Measurements from ENCODE around the gene CSMD2. TPM values are rescaled to one million over a fixed set of nuclear protein-coding genes. Genes with fewer than 3 reads are reported as not detected.

The CSMD2 gene
- total and polyA plus RNA-seq, 2 donors from 2014 or later: 0.47 TPM; not detected in 1

DNA sequence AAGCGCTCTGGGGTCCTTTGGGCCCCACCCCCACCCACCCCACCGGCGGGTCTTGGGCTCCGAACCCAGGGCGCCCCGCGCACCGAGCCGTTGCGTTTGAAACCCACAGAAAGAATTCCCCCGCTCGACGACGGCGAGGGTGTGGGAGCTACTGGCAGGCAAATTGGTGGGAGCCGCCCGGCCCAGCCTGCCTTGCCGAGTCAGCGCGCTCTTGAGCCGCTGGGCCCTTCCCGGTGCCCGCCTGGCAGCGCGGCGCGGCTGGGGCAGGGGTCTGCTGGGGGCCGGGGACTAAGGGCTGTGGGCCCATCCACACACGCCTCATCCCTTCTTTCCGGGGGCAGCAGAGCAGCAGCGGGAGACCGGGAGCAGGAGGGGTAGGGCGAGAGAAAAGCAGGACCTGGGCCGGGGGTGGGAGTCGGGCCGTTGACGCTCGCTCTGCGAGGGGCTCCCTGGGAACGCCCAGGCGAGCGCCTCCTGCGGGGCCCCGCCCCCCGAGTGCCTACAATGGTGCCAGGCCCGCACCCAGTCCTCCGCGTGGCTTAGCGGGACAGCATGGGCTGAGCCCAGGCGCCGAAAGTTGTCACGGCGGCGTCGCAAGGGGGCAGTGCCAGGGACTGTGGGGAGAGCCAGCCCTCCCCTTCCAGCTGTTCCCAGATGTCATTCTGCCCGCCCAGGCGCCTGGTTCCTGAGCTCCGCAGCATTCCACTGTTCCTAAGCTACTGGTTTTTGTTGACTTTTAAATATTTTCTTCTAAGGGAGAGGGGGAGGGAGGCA lies 12.0 kb upstream of the CSMD2 start, which contains the start of gene C1orf94:
C1orf94 (plus strand) TSS at position 78 of the 774 bp plus-strand sequence. CDS start 883 bp downstream, outside the sequence.
- Histone ChIP-seq H3K27ac (ENCODE audit: low read depth in 2 of 2, low read length in 2 of 2) (no peak within 1 kb of the TSS), H3K36me3 (ENCODE audit: control insufficient read depth in 2 of 3, insufficient read depth in 3 of 3, low read length in 3 of 3) (no peaks in the 10 kb centered on the region), H3K9me3 (ENCODE audit: control insufficient read depth in 2 of 3, insufficient read depth in 1 of 3, low read length in 3 of 3) (no peaks in the 10 kb centered on the region), H3K4me3 (ENCODE audit: low read length in 3 of 3) (no peak within 1 kb of the TSS), H3K4me1 (ENCODE audit: control insufficient read depth in 2 of 3, insufficient read depth in 2 of 3, low read depth in 1 of 3, low read length in 3 of 3) (no peaks in the 10 kb centered on the region), H3K27me3 (ENCODE audit: control insufficient read depth, insufficient read depth, low read length) (peaks cover 18% of the 10 kb centered on the region), H3K9ac (ENCODE audit: low read length in 3 of 3) (no peak within 1 kb of the TSS)
- no peak for FAIRE-seq
- TF ChIP-seq, protein P1, sequence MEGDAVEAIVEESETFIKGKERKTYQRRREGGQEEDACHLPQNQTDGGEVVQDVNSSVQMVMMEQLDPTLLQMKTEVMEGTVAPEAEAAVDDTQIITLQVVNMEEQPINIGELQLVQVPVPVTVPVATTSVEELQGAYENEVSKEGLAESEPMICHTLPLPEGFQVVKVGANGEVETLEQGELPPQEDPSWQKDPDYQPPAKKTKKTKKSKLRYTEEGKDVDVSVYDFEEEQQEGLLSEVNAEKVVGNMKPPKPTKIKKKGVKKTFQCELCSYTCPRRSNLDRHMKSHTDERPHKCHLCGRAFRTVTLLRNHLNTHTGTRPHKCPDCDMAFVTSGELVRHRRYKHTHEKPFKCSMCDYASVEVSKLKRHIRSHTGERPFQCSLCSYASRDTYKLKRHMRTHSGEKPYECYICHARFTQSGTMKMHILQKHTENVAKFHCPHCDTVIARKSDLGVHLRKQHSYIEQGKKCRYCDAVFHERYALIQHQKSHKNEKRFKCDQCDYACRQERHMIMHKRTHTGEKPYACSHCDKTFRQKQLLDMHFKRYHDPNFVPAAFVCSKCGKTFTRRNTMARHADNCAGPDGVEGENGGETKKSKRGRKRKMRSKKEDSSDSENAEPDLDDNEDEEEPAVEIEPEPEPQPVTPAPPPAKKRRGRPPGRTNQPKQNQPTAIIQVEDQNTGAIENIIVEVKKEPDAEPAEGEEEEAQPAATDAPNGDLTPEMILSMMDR (IDR thresholded peaks at IDR 0.05; ENCODE audit: borderline replicate concordance, extremely low read depth, insufficient read depth): no peak
- intact Hi-C loops (cut with DNase I): no loop called here
- peak in 4 of 5 donors; percentile 11 to 46 (median 26) for DNase-seq

DNA sequence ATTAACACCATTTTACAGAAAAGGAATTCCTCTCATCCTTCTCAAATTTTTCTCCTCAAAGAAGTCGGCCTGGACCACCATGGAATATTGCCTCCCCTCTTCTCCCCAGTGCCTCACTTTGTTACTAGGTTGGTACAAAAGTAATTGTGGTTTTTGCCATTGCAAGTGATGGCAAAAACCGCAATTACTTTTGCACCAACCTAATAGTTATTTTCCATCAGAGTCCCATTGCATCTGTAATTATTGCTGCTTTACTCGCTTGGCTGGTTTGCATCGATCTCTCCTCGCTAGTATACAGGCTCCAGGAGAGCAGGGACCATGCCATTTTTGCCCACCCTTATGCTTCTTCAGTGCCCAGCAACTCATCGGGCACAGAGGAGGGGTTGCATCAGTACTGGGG lies 10.7 kb upstream of the CSMD2 start:
- Histone ChIP-seq H3K9ac (ENCODE audit: low read length in 3 of 3) (no peak overlapping the region), H3K4me3 (ENCODE audit: low read length in 3 of 3) (no peak overlapping the region), H3K36me3 (ENCODE audit: control insufficient read depth in 2 of 3, insufficient read depth in 3 of 3, low read length in 3 of 3) (no peaks in the 10 kb centered on the region), H3K27me3 (ENCODE audit: control insufficient read depth, insufficient read depth, low read length) (peaks cover 21% of the 10 kb centered on the region), H3K4me1 (ENCODE audit: control insufficient read depth in 2 of 3, insufficient read depth in 2 of 3, low read depth in 1 of 3, low read length in 3 of 3) (no peaks in the 10 kb centered on the region), H3K9me3 (ENCODE audit: control insufficient read depth in 2 of 3, insufficient read depth in 1 of 3, low read length in 3 of 3) (no peaks in the 10 kb centered on the region), H3K27ac (ENCODE audit: low read depth in 2 of 2, low read length in 2 of 2) (no peak overlapping the region)
- intact Hi-C loops (cut with DNase I): no loop called here
- no peak for DNase-seq
- FAIRE-seq: no peak
- TF ChIP-seq, protein P1 (IDR thresholded peaks at IDR 0.05; ENCODE audit: borderline replicate concordance, extremely low read depth, insufficient read depth): no peak

DNA sequence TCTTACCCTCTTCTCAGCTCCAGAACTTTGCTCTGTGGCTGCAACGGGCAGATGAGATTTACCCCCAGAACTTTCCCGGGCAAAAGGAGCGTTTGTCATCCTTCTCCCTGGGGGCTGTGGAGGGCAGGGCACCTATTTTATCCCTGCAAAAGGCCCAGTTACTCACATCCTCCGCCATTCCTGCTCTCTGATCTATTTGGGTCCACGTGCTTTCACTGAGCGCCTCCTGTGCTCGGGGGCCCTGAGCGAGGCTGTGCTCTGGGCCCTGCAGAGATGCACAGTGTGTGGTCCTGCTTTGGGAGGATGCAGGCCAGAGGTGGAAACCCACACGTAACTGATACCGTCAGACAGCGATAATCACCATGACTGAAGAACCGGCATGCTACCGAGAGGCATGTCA lies 2.4 kb upstream of the CSMD2 start:
- no peak for DNase-seq
- H3K9me3 ChIP-seq (ENCODE audit: control insufficient read depth in 2 of 3, insufficient read depth in 1 of 3, low read length in 3 of 3): no peaks in the 10 kb centered on the region
- intact Hi-C loops (cut with DNase I): no loop called here
- H3K4me3 ChIP-seq (ENCODE audit: low read length in 3 of 3): no peak overlapping the region
- H3K9ac ChIP-seq (ENCODE audit: low read length in 3 of 3): no peak overlapping the region
- H3K36me3 ChIP-seq (ENCODE audit: control insufficient read depth in 2 of 3, insufficient read depth in 3 of 3, low read length in 3 of 3): no peaks in the 10 kb centered on the region
- peaks cover 45% of the 10 kb centered on the region for H3K27me3 ChIP-seq (ENCODE audit: control insufficient read depth, insufficient read depth, low read length)
- TF ChIP-seq, protein P1 (IDR thresholded peaks at IDR 0.05; ENCODE audit: borderline replicate concordance, extremely low read depth, insufficient read depth): no peak
- no peak overlapping the region for H3K27ac ChIP-seq (ENCODE audit: low read depth in 2 of 2, low read length in 2 of 2)
- FAIRE-seq: no peak
- H3K4me1 ChIP-seq (ENCODE audit: control insufficient read depth in 2 of 3, insufficient read depth in 2 of 3, low read depth in 1 of 3, low read length in 3 of 3): peaks cover 0 to 11% (median 0%) of the 10 kb centered on the region in 3 donors

Measured in kidney (tissue), 14 donors.